Prostate gland (tissue), 2 donors: ENCODE data around the gene KCNG2.

Experiments used
- CTCF ChIP-seq, 4 experiments: fragments of 200-600 bp in 2 of 4; fragments of 450-650 bp in 2 of 4; sonication (generic) in 2 of 4; IDR thresholded peaks; 1 replicate in 3 of 4; 2 replicates in 1 of 4; pipeline ENCODE4 v1.5.1; 2016 to 2019; ENCODE audit warnings: antibody characterized with exemption in 4 of 4, mild to moderate bottlenecking in 2 of 4, moderate library complexity in 2 of 4
- POLR2AphosphoS5 ChIP-seq: sonication (generic); formaldehyde crosslinking; IDR thresholded peaks from one replicate; pipeline ENCODE4 v1.6.1; 2017; ENCODE audit warnings: antibody characterized with exemption

GRCh38 chr18:79806976-79807841 lies 9.5 kb downstream of the KCNG2 start:
- TF ChIP-seq CTCF (IDR thresholded peaks at IDR 0.05) (no peak), POLR2AphosphoS5 (no peak)
